H4 (cell line): ENCODE results near the gene ITPRIPL1. TPM values are rescaled to one million over a fixed set of nuclear protein-coding genes. Genes with fewer than 3 reads are reported as not detected.

ENCODE experiments used
- DNase-seq: peaks from one replicate; pipeline ENCODE4 v3.0.0-alpha.2; 2015; ENCODE audit warnings: low spot score
- total RNA-seq: library from RNA; depleted of rRNA; stranded (reverse); fragments of >200 nt; shearing (Covaris generic); gene quantifications from 2 replicates; pipeline ENCODE4 v1.2.3, GENCODE V29; 2014; rRNA removed

Gene ITPRIPL1
- total RNA-seq, 1 experiment from 2014 or later: not detected

DNA sequence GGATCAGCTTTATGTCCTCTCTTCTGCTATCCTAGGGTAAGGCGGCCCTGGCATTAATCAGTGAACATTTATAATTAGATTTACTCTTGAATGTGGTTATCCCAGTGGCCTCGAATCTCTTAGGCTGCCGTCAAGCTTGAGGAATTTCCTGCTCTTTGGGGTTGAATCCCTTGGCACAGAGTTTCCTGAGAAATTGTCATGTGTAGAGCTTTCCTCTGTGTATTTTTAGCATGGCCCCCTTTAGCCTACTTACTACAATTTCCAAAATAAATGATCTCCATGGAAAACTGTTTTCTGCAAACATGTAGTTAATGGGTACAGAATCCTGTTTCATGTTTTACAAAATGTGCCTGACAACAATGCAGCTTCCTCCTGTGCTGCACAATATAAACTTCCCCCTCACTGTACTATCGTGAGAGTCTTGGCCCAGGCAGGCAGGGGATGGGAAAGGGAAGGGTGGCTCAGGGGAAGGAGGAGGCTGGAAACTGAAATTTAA lies 28.5 kb downstream of the ITPRIPL1 start:
- no peak for DNase-seq

GRCh38 chr2:96354492-96354891 lies 29.4 kb downstream of the ITPRIPL1 start:
- DNase-seq: no peak

DNA sequence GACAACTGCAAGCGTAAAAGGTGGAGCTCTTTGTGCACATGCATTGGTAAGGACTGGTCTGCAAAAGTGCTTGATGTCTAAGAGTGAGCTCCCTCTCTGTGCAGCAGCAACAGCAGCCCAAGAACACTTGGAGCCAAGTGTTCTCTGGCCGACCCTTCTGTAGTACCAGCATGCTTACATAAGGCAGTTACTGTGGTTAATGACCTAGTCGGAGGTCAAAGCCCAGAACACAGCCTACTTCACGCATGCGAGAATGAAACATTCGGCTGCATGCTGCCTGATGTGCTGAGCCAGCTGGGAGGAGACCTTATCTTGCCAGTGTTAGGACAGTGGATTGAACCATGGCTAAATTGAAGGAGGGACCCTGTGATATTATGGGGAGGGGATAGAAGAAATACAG lies 31.8 kb downstream of the ITPRIPL1 start:
- DNase-seq: no peak

DNA sequence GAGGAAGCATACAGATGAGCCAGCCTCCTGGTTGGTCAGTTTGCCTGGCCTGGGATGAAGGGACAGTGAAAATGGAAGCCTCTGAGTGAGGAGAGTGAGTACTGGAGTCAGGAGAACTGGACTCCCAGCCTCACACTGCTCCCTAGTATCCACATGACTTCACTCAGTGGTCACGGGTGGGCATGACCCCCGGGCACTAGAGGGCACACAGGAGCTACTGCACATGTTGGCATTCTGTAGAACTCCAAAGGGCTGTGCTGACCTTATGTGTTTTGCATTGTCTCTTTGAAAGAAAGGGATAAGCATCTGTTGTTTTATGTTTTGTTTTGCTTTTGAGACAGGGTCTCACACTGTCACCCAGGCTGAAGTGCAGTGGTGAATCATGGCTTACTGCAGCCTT lies 34.2 kb downstream of the ITPRIPL1 start:
- DNase-seq: no peak

DNA sequence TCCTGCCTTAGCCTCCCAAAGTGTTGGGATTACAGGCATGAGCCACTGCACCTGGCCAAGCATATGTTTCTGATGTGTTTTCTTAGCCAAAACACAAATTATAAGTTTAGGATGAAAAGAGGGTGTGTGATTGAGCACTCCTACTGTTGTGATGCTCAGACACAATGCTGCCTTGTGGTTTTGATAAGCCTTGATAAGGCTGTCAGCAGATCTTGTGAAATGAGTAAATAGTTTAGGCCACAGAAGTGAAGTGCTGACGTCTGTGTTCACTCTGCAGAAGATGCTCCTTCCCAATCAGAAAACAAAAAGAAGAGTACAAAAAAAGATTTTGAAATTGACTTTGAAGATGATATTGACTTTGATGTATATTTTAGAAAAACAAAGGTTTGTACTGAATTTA lies 34.7 kb downstream of the ITPRIPL1 start:
- DNase-seq: no peak

- no peak for DNase-seq
Measured at GRCh38 chr2:96361751-96362150, 36.6 kb downstream of the ITPRIPL1 start.

DNA sequence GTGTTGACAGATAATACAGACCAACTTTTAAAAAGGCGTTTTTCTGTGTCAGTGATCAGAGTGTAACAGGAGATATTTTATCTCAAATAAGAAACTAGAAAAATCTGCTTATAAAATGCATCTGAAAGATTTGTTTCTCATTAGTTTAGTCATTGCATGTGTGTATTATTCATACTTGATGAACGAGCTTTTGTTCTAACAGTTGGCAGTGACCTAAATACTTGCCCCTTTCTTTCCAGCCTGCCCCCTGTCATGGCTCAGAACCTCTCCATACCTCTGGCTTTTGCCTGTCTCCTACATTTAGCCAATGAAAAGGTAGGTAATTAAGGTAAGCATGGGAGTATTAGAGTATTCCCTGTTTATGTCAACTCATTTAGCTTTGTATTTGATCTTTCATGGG lies 44.1 kb downstream of the ITPRIPL1 start:
- DNase-seq: no peak

- no peak for DNase-seq
Measured at GRCh38 chr2:96374211-96374951, 49.3 kb downstream of the ITPRIPL1 start.

Other genes with a start within 250 kb of the ITPRIPL1 start
- gene ADRA2B, start 208.7 kb upstream of the ITPRIPL1 start, total RNA-seq: 0.10 TPM in 1 of 2 replicates, not detected in the other
- not detected in 2 replicates for gene ASTL, start 186.8 kb upstream of the ITPRIPL1 start, total RNA-seq
- gene DUSP2, start 179.9 kb upstream of the ITPRIPL1 start, total RNA-seq: 16.4 and 17.7 TPM in 2 replicates
- 169 and 170 TPM in 2 replicates for gene STARD7, start 116.5 kb upstream of the ITPRIPL1 start, total RNA-seq
- gene TMEM127, start 59.3 kb upstream of the ITPRIPL1 start, total RNA-seq: 15.5 and 20.9 TPM in 2 replicates
- gene CIAO1, start 59.1 kb upstream of the ITPRIPL1 start, total RNA-seq: 79.3 and 96.1 TPM in 2 replicates
- 28.9 and 30.2 TPM in 2 replicates for gene SNRNP200, start 19.8 kb upstream of the ITPRIPL1 start, total RNA-seq
- gene NCAPH, start 10.4 kb downstream of the ITPRIPL1 start, total RNA-seq: 38.9 and 52.8 TPM in 2 replicates
- gene NEURL3, start 180.0 kb downstream of the ITPRIPL1 start, total RNA-seq: not detected in 2 replicates
- 4.8 and 9.8 TPM in 2 replicates for gene ARID5A, start 211.4 kb downstream of the ITPRIPL1 start, total RNA-seq